ENCODE measurements around the gene TPM1. TPM values are rescaled to one million over a fixed set of nuclear protein-coding genes. Genes with fewer than 3 reads are reported as not detected.
"Not testable (repeated sequence)": the region's sequence is repeated elsewhere in the genome, so short reads cannot be mapped to it uniquely, and the experiment has no call there.

Gene TPM1
- total RNA-seq, result 10.1 and 10.6 TPM in 2 replicates

GRCh38 chr15:63041974-63042876, at the start of gene TPM1:
Gene TPM1 (plus strand): TSS chr15:63042747. CDS start chr15:63042830, 83 bp downstream.
- H3K4me1 Mint-ChIP-seq, result peaks cover 4% of the 10 kb centered on the region
- DNase-seq, result peak; percentile 66
- H3K27ac Mint-ChIP-seq, result no peak within 1 kb of the TSS
- peaks cover 81% of the 10 kb centered on the region for H3K27me3 Mint-ChIP-seq
- H3K4me3 Mint-ChIP-seq, result peak within 1 kb of the TSS; percentile 73
- intact Hi-C loops (cut with micrococcal nuclease), result no loop called here
- H3K36me3 Mint-ChIP-seq (ENCODE audit: low read depth), result no peaks in the 10 kb centered on the region
- no peaks in the 10 kb centered on the region for H3K9me3 Mint-ChIP-seq

DNA sequence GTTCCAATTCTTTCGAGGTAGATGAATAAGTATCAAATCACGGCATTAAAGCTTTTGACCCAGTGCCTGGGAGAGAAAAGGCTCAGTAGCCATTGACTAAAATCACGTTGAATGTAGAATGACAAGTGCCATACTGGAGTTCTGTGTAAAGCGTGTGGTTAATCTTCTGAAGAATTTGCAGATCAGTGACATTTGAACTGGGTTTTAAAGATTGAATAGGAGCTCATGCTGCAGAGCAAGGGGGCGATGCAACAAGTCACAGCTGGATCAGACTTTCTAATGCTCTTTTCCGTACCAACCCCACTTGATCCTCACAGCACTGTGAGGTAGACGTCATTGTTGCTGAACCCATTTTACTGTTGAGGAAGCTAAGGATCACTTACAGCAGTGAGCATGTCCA, 49.5 kb upstream of the TPM1 start:
- intact Hi-C loops (cut with micrococcal nuclease), result no loop called here
- Mint-ChIP-seq H3K4me1 (no peaks in the 10 kb centered on the region), H3K36me3 (ENCODE audit: low read depth) (no peaks in the 10 kb centered on the region), H3K9me3 (no peaks in the 10 kb centered on the region), H3K27me3 (peaks cover 6% of the 10 kb centered on the region), H3K27ac (no peak overlapping the region), H3K4me3 (no peak overlapping the region)
- DNase-seq, result no peak

DNA sequence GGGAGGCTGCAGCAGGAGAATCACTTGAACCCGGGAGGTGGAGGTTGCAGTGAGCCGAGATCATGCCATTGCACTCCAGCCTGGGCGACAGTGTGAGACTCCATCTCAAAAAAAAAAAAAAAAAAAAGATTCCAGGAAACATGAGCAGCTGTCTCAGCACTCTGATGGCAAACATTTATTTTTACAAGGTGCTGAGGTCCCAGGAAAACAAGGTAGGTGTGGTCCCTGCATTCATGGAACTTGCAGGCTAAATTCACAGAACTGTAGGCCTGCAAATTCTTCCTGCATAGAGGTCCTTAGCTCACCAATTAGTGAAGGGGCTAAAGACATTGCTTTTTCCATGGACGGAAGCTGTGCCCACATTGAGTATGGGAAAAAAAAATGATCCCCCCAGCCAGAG, 48.9 kb upstream of the TPM1 start:
- H3K36me3 Mint-ChIP-seq (ENCODE audit: low read depth); H3K4me3 Mint-ChIP-seq; H3K27ac Mint-ChIP-seq; intact Hi-C loops (cut with micrococcal nuclease); DNase-seq; H3K9me3 Mint-ChIP-seq; H3K27me3 Mint-ChIP-seq; H3K4me1 Mint-ChIP-seq: not testable (repeated sequence)

DNA sequence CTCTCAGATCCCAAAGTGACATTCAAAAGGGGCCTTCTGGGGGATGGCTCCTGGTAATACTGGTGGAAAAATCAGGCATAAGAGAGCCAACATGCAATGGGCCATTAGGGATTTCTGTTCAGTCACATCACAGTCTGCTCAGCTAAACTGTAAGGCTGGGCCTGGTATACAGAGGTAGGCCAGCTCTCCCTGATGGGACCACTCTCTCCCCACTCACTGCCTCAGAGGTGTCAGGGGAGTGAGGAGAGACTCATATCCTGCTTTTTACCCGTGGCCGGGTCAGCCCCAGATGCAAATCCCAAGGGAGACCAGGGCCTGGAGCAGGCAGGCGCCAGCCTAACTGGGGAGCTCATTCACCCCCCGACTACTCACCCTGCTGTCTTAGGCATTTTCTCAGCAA, 48.1 kb upstream of the TPM1 start:
- H3K4me3 Mint-ChIP-seq, result no peak overlapping the region
- no peaks in the 10 kb centered on the region for H3K4me1 Mint-ChIP-seq
- peaks cover 8% of the 10 kb centered on the region for H3K27me3 Mint-ChIP-seq
- intact Hi-C loops (cut with micrococcal nuclease), result no loop called here
- DNase-seq, result no peak
- no peak overlapping the region for H3K27ac Mint-ChIP-seq
- H3K9me3 Mint-ChIP-seq, result no peaks in the 10 kb centered on the region
- H3K36me3 Mint-ChIP-seq (ENCODE audit: low read depth), result no peaks in the 10 kb centered on the region

GRCh38 chr15:62994975-62995681, 47.4 kb upstream of the TPM1 start:
- Mint-ChIP-seq H3K27ac (no peak overlapping the region), H3K9me3 (no peaks in the 10 kb centered on the region), H3K4me1 (no peaks in the 10 kb centered on the region), H3K27me3 (peaks cover 8% of the 10 kb centered on the region), H3K36me3 (ENCODE audit: low read depth) (no peaks in the 10 kb centered on the region), H3K4me3 (no peak overlapping the region)
- intact Hi-C loops (cut with micrococcal nuclease), result no loop called here
- DNase-seq, result no peak

DNA sequence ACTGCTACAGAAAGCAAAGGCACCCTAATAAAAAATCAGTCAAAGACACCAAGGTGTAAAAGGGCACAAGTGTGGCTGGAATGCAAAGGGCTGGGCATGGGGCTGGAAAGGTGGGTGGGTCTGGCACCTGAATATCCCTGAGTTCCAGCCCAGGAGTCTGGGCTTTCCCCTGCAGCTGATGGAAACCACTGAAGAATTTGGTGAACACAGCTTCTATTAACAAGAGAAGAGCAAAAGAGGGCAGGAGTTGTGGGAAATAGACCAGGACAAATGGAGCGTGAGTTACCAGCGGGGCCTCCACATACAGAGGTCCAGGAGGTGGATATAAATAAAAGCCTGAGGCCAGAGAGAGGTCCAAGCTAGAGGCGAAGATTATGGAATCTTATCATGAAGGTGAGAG, 45.1 kb upstream of the TPM1 start:
- intact Hi-C loops (cut with micrococcal nuclease), result no loop called here
- H3K27me3 Mint-ChIP-seq, result peaks cover 5% of the 10 kb centered on the region
- no peak for DNase-seq
- no peak overlapping the region for H3K27ac Mint-ChIP-seq
- H3K9me3 Mint-ChIP-seq, result no peaks in the 10 kb centered on the region
- H3K4me3 Mint-ChIP-seq, result no peak overlapping the region
- no peaks in the 10 kb centered on the region for H3K4me1 Mint-ChIP-seq
- no peaks in the 10 kb centered on the region for H3K36me3 Mint-ChIP-seq (ENCODE audit: low read depth)

DNA sequence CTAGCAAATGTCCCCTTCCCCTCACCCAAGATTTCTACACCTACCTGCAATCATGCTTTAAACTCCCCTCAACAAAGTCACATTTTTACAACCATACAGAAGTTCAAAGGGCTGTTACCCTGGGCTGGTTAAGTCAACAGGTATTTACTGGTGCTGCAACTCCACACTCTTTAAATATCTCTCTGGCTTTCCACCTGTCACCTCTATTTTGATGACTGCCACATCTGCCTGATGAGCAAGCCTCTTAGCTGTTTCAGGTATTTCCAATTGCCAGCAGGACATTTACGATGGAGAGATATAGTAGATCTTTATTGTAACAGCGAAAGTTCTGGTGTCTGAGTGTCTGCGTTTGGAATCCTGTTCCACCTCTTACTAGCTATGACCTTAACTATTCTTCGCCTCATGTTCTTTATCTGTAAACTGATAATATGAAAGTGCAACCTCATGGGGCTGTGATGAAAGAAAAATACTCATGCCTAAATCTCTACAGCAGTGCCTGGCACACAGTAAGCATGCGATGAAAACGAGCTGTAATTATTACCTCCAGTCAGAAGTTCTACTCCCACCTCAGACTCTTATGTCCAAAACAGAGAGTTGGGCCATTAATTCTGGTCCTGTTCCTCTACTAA, 44.2 kb upstream of the TPM1 start:
- no peaks in the 10 kb centered on the region for H3K4me1 Mint-ChIP-seq
- H3K36me3 Mint-ChIP-seq (ENCODE audit: low read depth), result no peaks in the 10 kb centered on the region
- no peaks in the 10 kb centered on the region for H3K9me3 Mint-ChIP-seq
- H3K27me3 Mint-ChIP-seq, result peaks cover 7% of the 10 kb centered on the region
- no peak overlapping the region for H3K27ac Mint-ChIP-seq
- no peak for DNase-seq
- H3K4me3 Mint-ChIP-seq, result no peak overlapping the region
- intact Hi-C loops (cut with micrococcal nuclease), result no loop called here

- H3K36me3 Mint-ChIP-seq (ENCODE audit: low read depth), result no peaks in the 10 kb centered on the region
- H3K4me1 Mint-ChIP-seq, result no peaks in the 10 kb centered on the region
- no peaks in the 10 kb centered on the region for H3K9me3 Mint-ChIP-seq
- intact Hi-C loops (cut with micrococcal nuclease), result no loop called here
- H3K4me3 Mint-ChIP-seq, result no peak overlapping the region
- no peak for DNase-seq
- no peak overlapping the region for H3K27ac Mint-ChIP-seq
- H3K27me3 Mint-ChIP-seq, result peaks cover 7% of the 10 kb centered on the region
Measured at GRCh38 chr15:62999178-62999577, 43.4 kb upstream of the TPM1 start.

DNA sequence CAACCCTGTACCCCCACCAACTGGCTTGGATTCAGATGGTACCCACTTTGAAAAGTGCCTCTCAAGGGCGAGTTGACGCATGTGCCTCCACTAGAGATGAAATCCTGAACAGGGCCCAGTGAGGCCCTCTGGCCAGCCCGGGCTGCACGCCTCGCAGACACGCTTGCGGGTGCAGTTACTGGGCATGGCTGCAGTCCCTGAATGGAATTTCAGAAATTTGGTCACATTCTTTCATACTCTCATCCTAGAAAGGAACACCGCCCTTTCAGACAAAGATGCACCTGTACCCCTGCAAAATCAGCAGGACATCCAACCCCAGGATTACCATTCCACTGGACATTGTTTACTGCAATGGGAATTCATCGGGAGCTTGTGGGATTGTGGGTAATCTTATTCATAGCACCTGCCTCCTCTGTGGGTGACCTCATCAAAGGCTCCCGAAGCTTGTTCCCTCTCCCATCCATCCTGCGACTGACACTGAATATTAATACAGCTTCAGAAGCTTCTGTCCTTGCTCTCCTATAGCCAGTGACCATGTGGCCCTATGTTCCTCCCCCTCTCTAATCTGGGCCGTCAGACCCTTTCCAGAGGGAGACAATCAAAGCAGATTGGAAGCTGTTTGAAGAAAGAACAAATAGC, 42.5 kb upstream of the TPM1 start:
- Mint-ChIP-seq H3K4me3 (no peak overlapping the region), H3K4me1 (no peaks in the 10 kb centered on the region), H3K27ac (no peak overlapping the region), H3K9me3 (no peaks in the 10 kb centered on the region), H3K27me3 (peaks cover 7% of the 10 kb centered on the region), H3K36me3 (ENCODE audit: low read depth) (no peaks in the 10 kb centered on the region)
- intact Hi-C loops (cut with micrococcal nuclease), result no loop called here
- DNase-seq, result no peak

DNA sequence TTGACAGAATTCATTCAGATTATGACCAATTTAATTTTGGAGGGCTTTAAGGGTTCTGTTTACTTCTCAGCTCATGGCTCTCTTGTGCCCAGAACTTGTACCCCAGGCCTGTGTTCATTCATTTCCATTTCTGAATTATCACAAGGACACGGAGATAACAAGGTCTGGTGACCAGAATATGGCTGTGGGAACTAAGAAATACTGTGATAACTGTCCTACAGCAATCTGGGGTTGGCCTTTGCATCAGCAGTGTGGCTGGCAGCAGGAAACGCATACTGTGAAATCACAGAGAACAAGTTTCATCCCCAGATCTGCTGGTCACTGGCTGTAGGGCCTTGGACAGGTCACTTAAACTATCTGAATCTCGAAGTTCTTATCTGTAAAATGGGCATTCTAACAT, 41.8 kb upstream of the TPM1 start:
- no peak overlapping the region for H3K27ac Mint-ChIP-seq
- H3K4me3 Mint-ChIP-seq, result no peak overlapping the region
- intact Hi-C loops (cut with micrococcal nuclease), result no loop called here
- DNase-seq, result no peak
- H3K36me3 Mint-ChIP-seq (ENCODE audit: low read depth), result no peaks in the 10 kb centered on the region
- peaks cover 7% of the 10 kb centered on the region for H3K27me3 Mint-ChIP-seq
- H3K4me1 Mint-ChIP-seq, result no peaks in the 10 kb centered on the region
- H3K9me3 Mint-ChIP-seq, result no peaks in the 10 kb centered on the region

GRCh38 chr15:63004211-63004610, 38.3 kb upstream of the TPM1 start:
- no peak for DNase-seq
- Mint-ChIP-seq H3K4me1 (no peaks in the 10 kb centered on the region), H3K27ac (no peak overlapping the region), H3K9me3 (no peaks in the 10 kb centered on the region), H3K27me3 (peaks cover 5% of the 10 kb centered on the region), H3K4me3 (no peak overlapping the region), H3K36me3 (ENCODE audit: low read depth) (no peaks in the 10 kb centered on the region)
- intact Hi-C loops (cut with micrococcal nuclease), result no loop called here

- no peak overlapping the region for H3K4me3 Mint-ChIP-seq
- H3K27ac Mint-ChIP-seq, result no peak overlapping the region
- no peak for DNase-seq
- peaks cover 3% of the 10 kb centered on the region for H3K27me3 Mint-ChIP-seq
- H3K4me1 Mint-ChIP-seq, result no peaks in the 10 kb centered on the region
- H3K36me3 Mint-ChIP-seq (ENCODE audit: low read depth), result no peaks in the 10 kb centered on the region
- H3K9me3 Mint-ChIP-seq, result no peaks in the 10 kb centered on the region
- intact Hi-C loops (cut with micrococcal nuclease), result no loop called here
Measured at GRCh38 chr15:63006032-63006878, 36.3 kb upstream of the TPM1 start.

- H3K4me1 Mint-ChIP-seq, result no peaks in the 10 kb centered on the region
- no peak overlapping the region for H3K27ac Mint-ChIP-seq
- intact Hi-C loops (cut with micrococcal nuclease), result no loop called here
- H3K4me3 Mint-ChIP-seq, result no peak overlapping the region
- no peaks in the 10 kb centered on the region for H3K27me3 Mint-ChIP-seq
- no peaks in the 10 kb centered on the region for H3K9me3 Mint-ChIP-seq
- no peaks in the 10 kb centered on the region for H3K36me3 Mint-ChIP-seq (ENCODE audit: low read depth)
- no peak for DNase-seq
Measured at GRCh38 chr15:63008333-63009049, 34.1 kb upstream of the TPM1 start.

Data from activated CD4-positive, alpha-beta T cell treated with anti-CD3 and anti-CD28 coated beads, Interleukin-2, amount 10 ng/mL, durations not matched to agents 24 days and 14 days (primary cell).